Right lobe of liver (tissue), 6 donors: Measurements from ENCODE around the gene SRPK3. TPM values are rescaled to one million over a fixed set of nuclear protein-coding genes. Genes with fewer than 3 reads are reported as not detected.

Experiments used
- ATAC-seq, 4 donors: fragments of 200-7000 bp; cut with Tn5 transposase; one replicate each; pipeline ENCODE4 v1.9.1; 2020; ENCODE audit warnings: mild to moderate bottlenecking in 4 of 4, moderate library complexity in 4 of 4
- DNase-seq, 3 donors: peaks; one replicate each; pipeline ENCODE4 v3.0.0-alpha.2; 2020
- H3K27ac ChIP-seq, 3 donors: fragments of 200-600 bp; one replicate each; pipeline ENCODE4 v1.8.0; 2022
- H3K27me3 ChIP-seq, 2 donors: fragments of 200-600 bp; one replicate each; pipeline ENCODE4 v1.8.0; 2022
- H3K36me3 ChIP-seq, 4 donors: fragments of 200-600 bp; sonication (generic) in 1 of 4; one replicate each; pipeline versions ENCODE4 v1.5.1 to v1.8.0; 2017 to 2022; ENCODE audit warnings: control low read depth in 1 of 4
- H3K4me1 ChIP-seq, 4 donors: fragments of 200-600 bp; sonication (generic) in 1 of 4; one replicate each; pipeline versions ENCODE4 v1.5.1 to v1.8.0; 2017 to 2022; ENCODE audit warnings: control low read depth in 1 of 4
- H3K4me3 ChIP-seq, 3 donors: fragments of 200-600 bp; one replicate each; pipeline ENCODE4 v1.8.0; 2022
- H3K9me3 ChIP-seq, 4 donors: fragments of 200-600 bp; sonication (generic) in 1 of 4; one replicate each; pipeline versions ENCODE4 v1.5.1 to v1.8.0; 2017 to 2022; ENCODE audit warnings: control low read depth in 1 of 4
- CTCF ChIP-seq, 4 donors: fragments of 200-600 bp in 3 of 4; fragments of 450-650 bp in 1 of 4; IDR thresholded peaks; one replicate each; pipeline versions ENCODE4 v1.5.1 to v1.8.0; 2016 to 2022; ENCODE audit warnings: antibody characterized with exemption in 4 of 4, mild to moderate bottlenecking in 2 of 4
- POLR2A ChIP-seq: fragments of 450-650 bp; IDR thresholded peaks from one replicate; pipeline ENCODE4 v1.6.1; 2017; ENCODE audit warnings: antibody characterized with exemption, mild to moderate bottlenecking
- WGBS: methylation state at CpG from one replicate; pipeline ENCODE4 v1.1.6; 2018; ENCODE audit warnings: low coverage, low lambda C conversion rate; ENCODE audit not compliant: insufficient coverage; ENCODE audit errors: missing lambda C conversion rate; 5-methylcytosine and 5-hydroxymethylcytosine counted together
- intact Hi-C, 2 donors: fragments of 100-400 bp; cut with DNase I; formaldehyde crosslinking; loops; one replicate each; pipeline versions ENCODE4 v1.11.2 to v1.14.1; 2022
- long read RNA-seq: library from polyadenylated mRNA; unstranded; transcript quantifications from one replicate; pipeline ENCODE4 v2.0.0, GENCODE V29; 2019
- total RNA-seq, 6 experiments: library from RNA; depleted of rRNA in 2 of 6; stranded (reverse); fragments of >200 nt in 2 of 6; fragmentation: NEBNext Ultra II Directional in 3 of 6; extraction: Animal tissue kit (Norgen Biotek cat#: 25700) in 3 of 6; gene quantifications; one replicate each; pipeline versions ENCODE4 v1.1.0 to v1.2.4, GENCODE V29; 2016 to 2023
- donor health status: DM: no; HTN: yes; CAD: no.
- donor health status: DM: no; HTN: no; CAD: no.
- donor health status: DM: no; HTN: no; CAD: no.
- donor health status: DM: no; HTN: yes; CAD: no.
- donor health status: DM: no; HTN: yes; CAD: no.

SRPK3 gene
- not detected for total RNA-seq
- long read RNA-seq, result 0 reads

GRCh38 chrX:153780678-153781427, at the start of gene SRPK3:
Gene SRPK3 (plus strand): TSS chrX:153781041. CDS start chrX:153781087, 46 bp downstream.
- TF ChIP-seq POLR2A (no peak), CTCF (IDR thresholded peaks at IDR 0.05) (no peak)
- intact Hi-C loops, result no loop called here
- WGBS, result no CpG with 5 or more reads among the region's 52 CpGs
- ATAC-seq (no peak), DNase-seq (no peak)
- H3K4me3 ChIP-seq, result no peak within 1 kb of the TSS
- no peaks in the 10 kb centered on the region for H3K27me3 ChIP-seq
- no peaks in the 10 kb centered on the region for H3K4me1 ChIP-seq
- H3K27ac ChIP-seq, result no peak within 1 kb of the TSS
- no peaks in the 10 kb centered on the region for H3K9me3 ChIP-seq
- H3K36me3 ChIP-seq, result peaks cover 0 to 5% (median 0%) of the 10 kb centered on the region in 4 donors

- ATAC-seq (no peak), DNase-seq (no peak)
- Histone ChIP-seq H3K27me3 (no peaks in the 10 kb centered on the region), H3K4me1 (no peaks in the 10 kb centered on the region), H3K36me3 (no peaks in the 10 kb centered on the region), H3K9me3 (no peaks in the 10 kb centered on the region), H3K27ac (peak overlapping the region in 1 of 3 donors; percentile 11), H3K4me3 (no peak overlapping the region)
- intact Hi-C loops, result no loop called here
- no peak for TF ChIP-seq CTCF (IDR thresholded peaks at IDR 0.05)
- no peak for TF ChIP-seq POLR2A
- 43% methylated on average over 6 of the region's 6 CpGs for WGBS
These were observed 49.6 kb upstream of the SRPK3 start for GRCh38 chrX:153731117-153731844.

- no peaks in the 10 kb centered on the region for H3K9me3 ChIP-seq
- intact Hi-C loops, result no loop called here
- H3K27me3 ChIP-seq, result no peaks in the 10 kb centered on the region
- TF ChIP-seq CTCF (IDR thresholded peaks at IDR 0.05) (no peak), POLR2A (no peak)
- ATAC-seq, result no peak
- WGBS, result 80% methylated on average over 3 of the region's 3 CpGs
- no peak overlapping the region for H3K4me3 ChIP-seq
- H3K4me1 ChIP-seq, result no peaks in the 10 kb centered on the region
- DNase-seq, result no peak
- peaks cover 0 to under 1% (median 0%) of the 10 kb centered on the region in 4 donors for H3K36me3 ChIP-seq
- no peak overlapping the region for H3K27ac ChIP-seq
These were observed 49.0 kb upstream of the SRPK3 start for GRCh38 chrX:153731845-153732215.

GRCh38 chrX:153732401-153732800, 48.4 kb upstream of the SRPK3 start:
- no peaks in the 10 kb centered on the region for H3K27me3 ChIP-seq
- ATAC-seq, result peak in 1 of 4 donors; percentile 22
- WGBS, result 68% methylated on average over 4 of the region's 14 CpGs
- no peak overlapping the region for H3K4me3 ChIP-seq
- intact Hi-C loops, result no loop called here
- TF ChIP-seq POLR2A, result no peak
- TF ChIP-seq CTCF (IDR thresholded peaks at IDR 0.05), result no peak
- DNase-seq, result no peak
- no peaks in the 10 kb centered on the region for H3K9me3 ChIP-seq
- H3K4me1 ChIP-seq, result no peaks in the 10 kb centered on the region
- no peak overlapping the region for H3K27ac ChIP-seq
- H3K36me3 ChIP-seq, result peaks cover 0 to 7% (median 0%) of the 10 kb centered on the region in 4 donors
